Suprapubic skin (tissue), 3 donors: ENCODE results near the gene WDR5.

Source experiments
- POLR2AphosphoS5 ChIP-seq, 3 donors: sonication (generic); formaldehyde crosslinking; IDR thresholded peaks; one replicate each; pipeline ENCODE4 v1.6.1; 2017; ENCODE audit warnings: antibody characterized with exemption in 3 of 3
- TF ChIP-seq, protein P1 (sequence below), 2 donors: fragments of 200-600 bp in 1 of 2; fragments of 450-650 bp in 1 of 2; sonication (generic) in 1 of 2; IDR thresholded peaks; one replicate each; pipeline ENCODE4 v1.5.1; 2016 to 2019; ENCODE audit warnings: antibody characterized with exemption in 2 of 2, mild to moderate bottlenecking in 1 of 2, moderate library complexity in 1 of 2

DNA sequence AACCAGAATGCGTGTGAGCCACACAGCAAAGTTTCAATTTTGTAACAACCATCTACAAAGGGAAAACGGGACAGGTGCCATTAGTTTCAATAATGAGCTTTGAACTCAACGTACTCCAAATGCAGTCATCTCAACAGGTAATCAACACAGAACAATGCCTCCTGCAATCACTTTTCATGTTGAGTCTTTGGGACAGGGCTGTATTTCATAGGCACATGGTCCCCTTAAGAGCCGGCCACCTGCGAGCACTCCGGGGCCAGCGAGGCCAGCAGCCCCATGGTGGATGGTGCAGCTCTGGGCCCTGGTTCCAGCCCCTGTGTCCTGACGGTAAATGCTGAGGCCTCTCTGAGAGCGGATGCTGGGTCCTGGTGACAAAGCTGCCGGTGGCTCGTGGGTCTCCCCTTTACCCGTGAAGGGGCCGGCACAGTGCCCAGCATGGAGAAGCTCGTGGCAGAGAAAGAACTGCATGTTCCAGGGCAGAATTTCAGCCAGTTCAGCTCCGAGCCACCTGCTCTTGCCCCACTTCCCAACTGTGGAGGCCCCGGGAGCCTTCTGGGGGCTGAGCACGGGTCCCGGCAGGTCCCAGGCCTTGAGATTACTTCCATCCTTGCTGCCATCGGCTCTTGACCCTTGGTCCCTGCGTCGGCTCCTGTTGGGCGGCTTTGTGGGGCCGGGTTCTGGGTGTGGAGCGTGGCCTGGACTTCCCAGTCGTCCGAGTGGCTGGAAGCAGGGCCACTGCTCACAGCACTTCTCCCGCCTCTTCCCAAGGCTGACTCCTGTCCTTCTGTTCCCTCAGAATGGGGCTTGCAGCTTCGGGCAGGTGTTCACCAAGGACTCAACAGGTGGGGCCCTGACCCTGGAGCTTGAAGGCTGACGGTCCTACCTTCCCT lies 54.6 kb downstream of the WDR5 start:
- no peak for TF ChIP-seq POLR2AphosphoS5 (IDR thresholded peaks at IDR 0.05)
- TF ChIP-seq, protein P1, sequence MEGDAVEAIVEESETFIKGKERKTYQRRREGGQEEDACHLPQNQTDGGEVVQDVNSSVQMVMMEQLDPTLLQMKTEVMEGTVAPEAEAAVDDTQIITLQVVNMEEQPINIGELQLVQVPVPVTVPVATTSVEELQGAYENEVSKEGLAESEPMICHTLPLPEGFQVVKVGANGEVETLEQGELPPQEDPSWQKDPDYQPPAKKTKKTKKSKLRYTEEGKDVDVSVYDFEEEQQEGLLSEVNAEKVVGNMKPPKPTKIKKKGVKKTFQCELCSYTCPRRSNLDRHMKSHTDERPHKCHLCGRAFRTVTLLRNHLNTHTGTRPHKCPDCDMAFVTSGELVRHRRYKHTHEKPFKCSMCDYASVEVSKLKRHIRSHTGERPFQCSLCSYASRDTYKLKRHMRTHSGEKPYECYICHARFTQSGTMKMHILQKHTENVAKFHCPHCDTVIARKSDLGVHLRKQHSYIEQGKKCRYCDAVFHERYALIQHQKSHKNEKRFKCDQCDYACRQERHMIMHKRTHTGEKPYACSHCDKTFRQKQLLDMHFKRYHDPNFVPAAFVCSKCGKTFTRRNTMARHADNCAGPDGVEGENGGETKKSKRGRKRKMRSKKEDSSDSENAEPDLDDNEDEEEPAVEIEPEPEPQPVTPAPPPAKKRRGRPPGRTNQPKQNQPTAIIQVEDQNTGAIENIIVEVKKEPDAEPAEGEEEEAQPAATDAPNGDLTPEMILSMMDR (IDR thresholded peaks at IDR 0.05), result no peak
